Fibroblast of upper back skin (primary cell): ENCODE results near the gene ADCY3.

Experiments used
- DNase-seq: peaks from one replicate; pipeline ENCODE4 v3.0.0-alpha.2; 2013

ADCY3 gene

GRCh38 chr2:24924732-24925131 lies 4.7 kb upstream of the ADCY3 start:
- DNase-seq, result no peak

- no peak for DNase-seq
Observed at GRCh38 chr2:24924266-24924665, 4.2 kb upstream of the ADCY3 start.

- DNase-seq, result no peak
Observed at GRCh38 chr2:24923106-24923505, 3.1 kb upstream of the ADCY3 start.

GRCh38 chr2:24922556-24922955 lies 2.5 kb upstream of the ADCY3 start:
- no peak for DNase-seq

- DNase-seq, result no peak
Observed at GRCh38 chr2:24920809-24921441, 888 bp upstream of the ADCY3 start.

- DNase-seq, result no peak
Observed at GRCh38 chr2:24919506-24920097, 435 bp downstream of the ADCY3 start.

- no peak for DNase-seq
Observed at GRCh38 chr2:24919037-24919505, 966 bp downstream of the ADCY3 start.

- no peak for DNase-seq
Observed at GRCh38 chr2:24918326-24919036, 1.6 kb downstream of the ADCY3 start.

GRCh38 chr2:24917731-24918325 lies 2.2 kb downstream of the ADCY3 start:
- DNase-seq, result no peak

- DNase-seq, result no peak
Observed at GRCh38 chr2:24917086-24917485, 3.0 kb downstream of the ADCY3 start.

- peak; percentile 28 for DNase-seq
Observed at GRCh38 chr2:24915796-24916195, 4.2 kb downstream of the ADCY3 start.

- no peak for DNase-seq
Observed at GRCh38 chr2:24915175-24915574, 4.9 kb downstream of the ADCY3 start.

- no peak for DNase-seq
Observed at GRCh38 chr2:24914713-24915112, 5.3 kb downstream of the ADCY3 start.

- DNase-seq, result no peak
Observed at GRCh38 chr2:24913911-24914310, 6.1 kb downstream of the ADCY3 start.

GRCh38 chr2:24912986-24913385 lies 7.1 kb downstream of the ADCY3 start:
- DNase-seq, result no peak

GRCh38 chr2:24912523-24912922 lies 7.5 kb downstream of the ADCY3 start:
- no peak for DNase-seq

GRCh38 chr2:24910245-24910644 lies 9.8 kb downstream of the ADCY3 start:
- no peak for DNase-seq

- DNase-seq, result peak; percentile 97
Observed at GRCh38 chr2:24909555-24910177, 10.4 kb downstream of the ADCY3 start.

- no peak for DNase-seq
Observed at GRCh38 chr2:24908461-24908901, 11.6 kb downstream of the ADCY3 start.

GRCh38 chr2:24907116-24907515 lies 12.9 kb downstream of the ADCY3 start:
- DNase-seq, result peak; percentile 53

- no peak for DNase-seq
Observed at GRCh38 chr2:24906466-24906865, 13.6 kb downstream of the ADCY3 start.

GRCh38 chr2:24903161-24904103 lies 16.6 kb downstream of the ADCY3 start:
- DNase-seq, result no peak
